SU-DHL-6 (cell line): ENCODE data around the gene KCNG4.

Source experiments
- H2AFZ ChIP-seq: fragments of 200-600 bp; sonication (generic); 2 replicates; pipeline ENCODE4 v1.6.1; 2014; ENCODE audit warnings: low read depth, mild to moderate bottlenecking, moderate library complexity, mixed read lengths, antibody characterized with exemption, low read length; ENCODE audit not compliant: severe bottlenecking
- H3F3A ChIP-seq: fragments of 200-600 bp; shearing (Covaris generic); 2 replicates; pipeline ENCODE4 v1.6.0; 2016; ENCODE audit warnings: antibody characterized with exemption, mild to moderate bottlenecking; ENCODE audit not compliant: insufficient read depth
- H3K27ac ChIP-seq: fragments of 200-600 bp; sonication (generic); 2 replicates; pipeline ENCODE4 v1.5.1; 2016; ENCODE audit warnings: low read depth, mild to moderate bottlenecking, low read length, moderate library complexity, mixed read lengths
- H3K27me3 ChIP-seq: fragments of 200-600 bp; sonication (generic), shearing (Covaris generic); 2 replicates; pipeline ENCODE4 v1.6.0; 2014; ENCODE audit warnings: mild to moderate bottlenecking, low read length
- H3K36me3 ChIP-seq: fragments of 200-600 bp; sonication (generic); 2 replicates; pipeline ENCODE4 v1.6.1; 2014; ENCODE audit warnings: mild to moderate bottlenecking, low read length, mixed read lengths
- H3K4me2 ChIP-seq: fragments of 300-600, 200-600 bp; shearing (Covaris generic), sonication (generic); 2 replicates; pipeline ENCODE4 v1.6.0; 2014; ENCODE audit warnings: low read length, low read depth, mild to moderate bottlenecking; ENCODE audit not compliant: poor library complexity, severe bottlenecking
- H3K4me3 ChIP-seq: fragments of 200-600 bp; sonication (generic); 2 replicates; pipeline ENCODE4 v1.5.1; 2014; ENCODE audit warnings: antibody characterized with exemption, low read length, mild to moderate bottlenecking, mixed read lengths; ENCODE audit not compliant: insufficient read depth, poor library complexity, severe bottlenecking
- H3K79me2 ChIP-seq: fragments of 200-600 bp; sonication (generic); 2 replicates; pipeline ENCODE4 v1.6.1; 2014; ENCODE audit warnings: mild to moderate bottlenecking, low read length, moderate library complexity; ENCODE audit not compliant: insufficient read depth
- H3K9ac ChIP-seq: fragments of 200-600 bp; sonication (generic); 2 replicates; pipeline ENCODE4 v1.7.0; 2014; ENCODE audit warnings: mild to moderate bottlenecking, low read length
- H3K9me2 ChIP-seq: fragments of 200-600 bp; sonication (generic); replicated peaks from 2 replicates; pipeline ENCODE4 v1.6.1; 2014; ENCODE audit warnings: low read length; ENCODE audit not compliant: insufficient read depth
- H3K9me3 ChIP-seq: fragments of 200-600 bp; sonication (generic); 2 replicates; pipeline ENCODE4 v1.6.1; 2014; ENCODE audit warnings: low read length, mixed read lengths; ENCODE audit not compliant: insufficient read depth
- H4K20me1 ChIP-seq: fragments of 200-600 bp; sonication (generic); 2 replicates; pipeline ENCODE4 v1.6.1; 2014; ENCODE audit warnings: low read depth, mild to moderate bottlenecking, antibody characterized with exemption, low read length, moderate library complexity, mixed read lengths
- EZH2phosphoT487 ChIP-seq: fragments of 200-600 bp; sonication (generic), shearing (Covaris generic); conservative IDR thresholded peaks from 2 replicates; pipeline ENCODE4 v1.6.1; 2018; ENCODE audit warnings: mild to moderate bottlenecking, antibody characterized with exemption, low read length, moderate library complexity, mixed read lengths
- TF ChIP-seq, protein P1 (sequence below): fragments of 200-600 bp; sonication (generic); IDR thresholded peaks from one replicate; pipeline ENCODE4 v1.5.1; 2017; ENCODE audit warnings: antibody characterized with exemption, mild to moderate bottlenecking, low read length, moderate library complexity; ENCODE audit not compliant: insufficient read depth, poor library complexity, severe bottlenecking

The KCNG4 gene

DNA sequence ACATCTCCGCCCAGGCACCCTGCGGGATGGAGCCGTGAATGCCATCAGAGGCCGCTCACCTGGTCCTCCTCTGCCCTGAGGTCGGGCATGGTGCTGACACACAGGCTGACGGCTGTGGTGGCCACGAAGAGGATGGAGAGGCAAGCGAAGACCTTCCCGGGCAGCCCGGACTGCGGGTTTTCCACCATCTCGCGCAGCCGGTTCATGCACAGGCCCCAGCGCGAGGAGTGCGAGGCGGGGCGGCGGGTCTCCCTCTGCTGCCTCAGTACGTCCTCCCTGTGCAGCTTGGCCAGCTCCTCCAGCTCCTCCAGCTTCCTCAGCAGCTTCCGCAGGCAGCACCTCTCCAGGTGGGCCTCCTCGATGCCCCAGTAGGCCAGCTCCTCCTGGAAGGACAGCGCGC, 3.1 kb downstream of the KCNG4 start:
- H3K4me2 ChIP-seq, result no peak overlapping the region
- H3F3A ChIP-seq, result no peaks in the 10 kb centered on the region
- no peaks in the 10 kb centered on the region for H3K36me3 ChIP-seq
- no peaks in the 10 kb centered on the region for H3K79me2 ChIP-seq
- H3K9me2 ChIP-seq, result no peaks in the 10 kb centered on the region
- H4K20me1 ChIP-seq, result no peaks in the 10 kb centered on the region
- H3K9me3 ChIP-seq, result no peaks in the 10 kb centered on the region
- TF ChIP-seq, protein P1, sequence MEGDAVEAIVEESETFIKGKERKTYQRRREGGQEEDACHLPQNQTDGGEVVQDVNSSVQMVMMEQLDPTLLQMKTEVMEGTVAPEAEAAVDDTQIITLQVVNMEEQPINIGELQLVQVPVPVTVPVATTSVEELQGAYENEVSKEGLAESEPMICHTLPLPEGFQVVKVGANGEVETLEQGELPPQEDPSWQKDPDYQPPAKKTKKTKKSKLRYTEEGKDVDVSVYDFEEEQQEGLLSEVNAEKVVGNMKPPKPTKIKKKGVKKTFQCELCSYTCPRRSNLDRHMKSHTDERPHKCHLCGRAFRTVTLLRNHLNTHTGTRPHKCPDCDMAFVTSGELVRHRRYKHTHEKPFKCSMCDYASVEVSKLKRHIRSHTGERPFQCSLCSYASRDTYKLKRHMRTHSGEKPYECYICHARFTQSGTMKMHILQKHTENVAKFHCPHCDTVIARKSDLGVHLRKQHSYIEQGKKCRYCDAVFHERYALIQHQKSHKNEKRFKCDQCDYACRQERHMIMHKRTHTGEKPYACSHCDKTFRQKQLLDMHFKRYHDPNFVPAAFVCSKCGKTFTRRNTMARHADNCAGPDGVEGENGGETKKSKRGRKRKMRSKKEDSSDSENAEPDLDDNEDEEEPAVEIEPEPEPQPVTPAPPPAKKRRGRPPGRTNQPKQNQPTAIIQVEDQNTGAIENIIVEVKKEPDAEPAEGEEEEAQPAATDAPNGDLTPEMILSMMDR, result no peak
- no peak for TF ChIP-seq EZH2phosphoT487
- no peaks in the 10 kb centered on the region for H3K27me3 ChIP-seq
- H2AFZ ChIP-seq, result no peak overlapping the region
- H3K9ac ChIP-seq, result no peak overlapping the region
- no peak overlapping the region for H3K27ac ChIP-seq
- H3K4me3 ChIP-seq, result no peak overlapping the region

GRCh38 chr16:84234321-84235241, 5.2 kb downstream of the KCNG4 start:
- no peak for TF ChIP-seq EZH2phosphoT487
- TF ChIP-seq, protein P1, result no peak
- Histone ChIP-seq H3F3A (no peaks in the 10 kb centered on the region), H3K9me3 (no peaks in the 10 kb centered on the region), H2AFZ (no peak overlapping the region), H3K27me3 (no peaks in the 10 kb centered on the region), H4K20me1 (no peaks in the 10 kb centered on the region), H3K9ac (no peak overlapping the region), H3K4me3 (no peak overlapping the region), H3K9me2 (no peaks in the 10 kb centered on the region), H3K27ac (no peak overlapping the region), H3K36me3 (no peaks in the 10 kb centered on the region), H3K4me2 (no peak overlapping the region), H3K79me2 (no peaks in the 10 kb centered on the region)

DNA sequence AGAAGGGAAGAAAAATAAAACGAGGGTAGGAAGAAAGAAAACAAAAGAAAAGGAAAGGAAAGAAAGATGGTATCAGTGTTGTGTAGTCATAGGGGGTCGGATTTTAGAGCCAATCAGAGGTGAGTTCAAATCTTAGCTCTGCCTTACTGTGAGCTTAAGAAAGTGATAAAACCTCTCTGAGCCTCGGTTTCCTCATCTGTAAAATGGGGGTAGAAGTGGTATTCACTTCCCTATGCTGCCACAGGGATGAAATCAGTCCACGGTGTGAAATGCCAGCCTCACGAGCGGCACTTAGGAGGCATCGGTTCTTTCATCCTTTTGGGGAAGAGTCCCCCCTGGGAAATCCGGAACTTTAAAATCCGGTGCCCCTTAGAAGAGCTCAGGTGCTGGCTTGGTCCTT, 6.1 kb downstream of the KCNG4 start:
- TF ChIP-seq EZH2phosphoT487, result no peak
- TF ChIP-seq, protein P1, result no peak
- Histone ChIP-seq H3K9me2 (no peaks in the 10 kb centered on the region), H3K79me2 (no peaks in the 10 kb centered on the region), H3K9ac (no peak overlapping the region), H3F3A (no peaks in the 10 kb centered on the region), H3K36me3 (no peaks in the 10 kb centered on the region), H3K4me2 (no peak overlapping the region), H3K27me3 (no peaks in the 10 kb centered on the region), H3K9me3 (no peaks in the 10 kb centered on the region), H4K20me1 (no peaks in the 10 kb centered on the region), H3K27ac (no peak overlapping the region), H3K4me3 (no peak overlapping the region), H2AFZ (no peak overlapping the region)
